Panc1 (cell line): Measurements from ENCODE around the gene TTLL5. TPM values are rescaled to one million over a fixed set of nuclear protein-coding genes. Genes with fewer than 3 reads are reported as not detected.

Experiments used
- ATAC-seq: fragments of 200-7000 bp; cut with Tn5 transposase; 2 replicates; pipeline ENCODE4 v1.9.1; 2020; ENCODE audit warnings: mild to moderate bottlenecking, moderate library complexity
- BruUV-seq: library from RNA; stranded (reverse); fragments of 400-500 nt; replicated peaks from 2 replicates; lab custom pipeline; 2021; lab: Mats Ljungman, UMichigan
- CTCF ChIA-PET: fragments of 300-600 bp; sonication (Branson Sonifier 250); formaldehyde crosslinking; loops from one replicate; lab custom pipeline; 2022; ENCODE audit warnings: antibody characterized with exemption; lab: Charles Lee
- POLR2A ChIA-PET: fragments of 300-600 bp; sonication (Branson Sonifier 250); formaldehyde crosslinking; loops from one replicate; lab custom pipeline; 2022; ENCODE audit warnings: antibody characterized with exemption; lab: Charles Lee
- DNase-seq: peaks from one replicate; pipeline ENCODE4 v3.0.0-alpha.2; 2010; ENCODE audit warnings: low read depth, low spot score
- H3K27ac ChIP-seq: 2 replicates; pipeline ENCODE4 v1.5.1; 2011; ENCODE audit warnings: mild to moderate bottlenecking, low read length, inconsistent platforms
- H3K27me3 ChIP-seq: fragments of 200-500 bp; sonication (Bioruptor generic); 2 replicates; pipeline ENCODE4 v1.6.0; 2014; ENCODE audit warnings: low read length, inconsistent platforms; ENCODE audit not compliant: control insufficient read depth, insufficient read depth
- H3K36me3 ChIP-seq: fragments of 200-500 bp; sonication (Bioruptor generic); 2 replicates; pipeline ENCODE4 v1.5.1; 2014; ENCODE audit warnings: inconsistent platforms, mild to moderate bottlenecking, low read length, moderate library complexity; ENCODE audit not compliant: control insufficient read depth, insufficient read depth
- H3K4me1 ChIP-seq: 2 replicates; pipeline ENCODE4 v1.5.1; 2011; ENCODE audit warnings: inconsistent platforms, mild to moderate bottlenecking, low read length, moderate library complexity; ENCODE audit not compliant: control insufficient read depth, insufficient read depth
- H3K4me3 ChIP-seq, 2 experiments: 2 replicates each; pipeline ENCODE4 v1.5.1; 2011 to 2012; ENCODE audit warnings: low read depth in 2 of 2, low read length in 2 of 2, mild to moderate bottlenecking in 2 of 2, inconsistent platforms in 1 of 2, moderate library complexity in 1 of 2
- H3K9me3 ChIP-seq: fragments of 200-500 bp; sonication (Bioruptor generic); 2 replicates; pipeline ENCODE4 v1.5.1; 2014; ENCODE audit warnings: low read depth, mild to moderate bottlenecking, inconsistent platforms, low read length, moderate library complexity; ENCODE audit not compliant: control insufficient read depth, insufficient read depth
- CTCF ChIP-seq: fragments of 450-650 bp; IDR thresholded peaks from 2 replicates; pipeline ENCODE4 v1.5.1; 2017; ENCODE audit warnings: mild to moderate bottlenecking
- POLR2AphosphoS5 ChIP-seq: IDR thresholded peaks from 2 replicates; pipeline ENCODE4 v1.6.1; 2012; ENCODE audit warnings: mild to moderate bottlenecking, low read depth, low read length, moderate library complexity
- SIN3A ChIP-seq: IDR thresholded peaks from 2 replicates; pipeline ENCODE4 v1.6.1; 2012; ENCODE audit warnings: low read depth, mild to moderate bottlenecking, low read length, moderate library complexity, borderline replicate concordance; ENCODE audit not compliant: insufficient read depth
- TCF7L2 ChIP-seq: IDR thresholded peaks from 2 replicates; pipeline ENCODE4 v1.6.1; 2011; ENCODE audit warnings: mild to moderate bottlenecking, low read depth, low read length, inconsistent platforms
- in situ Hi-C: cut with HindIII; loops from 2 replicates; pipeline ENCODE4 v1.10.0; 2016; ENCODE audit warnings: low sequenced_read_pairs, low pct_unique_long_range_greater_than_20kb
- intact Hi-C: fragments of 100-400 bp; cut with micrococcal nuclease; formaldehyde crosslinking; loops from one replicate; pipeline ENCODE4 v1.10.0; 2022; ENCODE audit not compliant: unreplicated experiment
- total RNA-seq: library from RNA; stranded (reverse); gene quantifications from one replicate; pipeline ENCODE4 v1.2.1, GENCODE V29; 2021; ENCODE audit not compliant: unreplicated experiment
- TF ChIP-seq, protein P1 (sequence below), 2 experiments: IDR thresholded peaks; 2 replicates each; pipeline ENCODE4 v1.6.1; 2011 to 2012; ENCODE audit warnings: low read depth in 2 of 2, control low read depth in 1 of 2, low read length in 1 of 2, mild to moderate bottlenecking in 1 of 2, moderate library complexity in 1 of 2; ENCODE audit not compliant: insufficient read depth in 1 of 2

TTLL5 gene
- total RNA-seq, 1 experiment from 2014 or later = 23.5 TPM

DNA sequence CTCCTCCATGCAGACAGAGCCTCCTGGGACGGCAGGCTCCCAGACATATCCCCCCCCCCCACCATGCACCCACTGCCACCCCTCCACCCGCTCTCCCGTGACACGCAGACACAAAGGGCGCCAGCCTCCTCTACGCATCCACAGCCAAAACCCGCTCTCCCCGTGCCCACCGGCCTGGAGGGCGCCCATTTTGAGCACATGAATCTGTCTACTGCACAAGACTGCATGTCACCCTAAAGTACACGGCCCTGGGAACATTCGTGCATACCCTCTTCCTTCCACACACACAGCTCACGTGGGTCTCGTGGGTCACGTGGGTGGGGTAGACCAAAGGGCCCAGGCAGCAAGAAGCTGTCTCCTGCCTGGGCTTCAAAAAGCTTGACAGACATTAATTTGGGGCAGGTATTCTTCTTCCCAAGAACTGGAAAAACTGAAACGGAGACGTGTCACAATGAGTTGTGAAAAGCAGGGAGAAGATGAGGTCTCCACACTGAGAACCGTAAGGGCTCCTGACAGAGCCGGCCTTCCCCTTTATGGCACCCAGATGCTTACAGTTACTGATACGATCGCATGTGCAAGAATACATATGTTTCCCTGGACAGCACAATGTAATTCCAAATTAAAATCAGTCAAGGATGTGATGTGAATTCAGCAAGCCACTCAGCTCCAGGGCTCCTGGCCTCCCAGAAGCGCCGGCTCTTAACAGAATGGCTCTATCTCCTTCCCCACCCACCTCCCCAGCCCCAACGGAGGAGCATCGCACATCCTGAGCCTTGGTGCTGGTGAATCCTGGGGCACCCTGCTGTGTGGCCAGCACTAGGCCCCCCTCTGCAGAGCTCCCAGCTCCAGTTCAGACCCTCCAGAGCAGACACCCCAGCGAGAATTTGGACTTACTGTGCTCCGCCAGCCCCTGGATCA, 318.9 kb downstream of the TTLL5 start:
- ChIA-PET POLR2A (interaction anchor here (0.6 kb wide), 1 partner anchor 95 kb away, joined by 9 read pairs; no protein-coding TSS in a partner anchor), CTCF (interaction anchor here (0.7 to 2.2 kb wide), 5 partner anchors 73 to 271 kb away, joined by 3 to 11 read pairs (median 8); no protein-coding TSS in a partner anchor)
- Histone ChIP-seq H3K9me3 (no peaks in the 10 kb centered on the region), H3K27me3 (no peaks in the 10 kb centered on the region), H3K27ac (no peak overlapping the region), H3K4me1 (peaks cover 10% of the 10 kb centered on the region), H3K4me3 (no peak overlapping the region), H3K36me3 (no peaks in the 10 kb centered on the region)
- intact Hi-C loops = loop anchor here (5.0 kb wide), 1 partner anchor 73 kb away; no protein-coding TSS in a partner anchor
- no peak for TF ChIP-seq TCF7L2
- no peak for TF ChIP-seq SIN3A
- TF ChIP-seq, protein P1, sequence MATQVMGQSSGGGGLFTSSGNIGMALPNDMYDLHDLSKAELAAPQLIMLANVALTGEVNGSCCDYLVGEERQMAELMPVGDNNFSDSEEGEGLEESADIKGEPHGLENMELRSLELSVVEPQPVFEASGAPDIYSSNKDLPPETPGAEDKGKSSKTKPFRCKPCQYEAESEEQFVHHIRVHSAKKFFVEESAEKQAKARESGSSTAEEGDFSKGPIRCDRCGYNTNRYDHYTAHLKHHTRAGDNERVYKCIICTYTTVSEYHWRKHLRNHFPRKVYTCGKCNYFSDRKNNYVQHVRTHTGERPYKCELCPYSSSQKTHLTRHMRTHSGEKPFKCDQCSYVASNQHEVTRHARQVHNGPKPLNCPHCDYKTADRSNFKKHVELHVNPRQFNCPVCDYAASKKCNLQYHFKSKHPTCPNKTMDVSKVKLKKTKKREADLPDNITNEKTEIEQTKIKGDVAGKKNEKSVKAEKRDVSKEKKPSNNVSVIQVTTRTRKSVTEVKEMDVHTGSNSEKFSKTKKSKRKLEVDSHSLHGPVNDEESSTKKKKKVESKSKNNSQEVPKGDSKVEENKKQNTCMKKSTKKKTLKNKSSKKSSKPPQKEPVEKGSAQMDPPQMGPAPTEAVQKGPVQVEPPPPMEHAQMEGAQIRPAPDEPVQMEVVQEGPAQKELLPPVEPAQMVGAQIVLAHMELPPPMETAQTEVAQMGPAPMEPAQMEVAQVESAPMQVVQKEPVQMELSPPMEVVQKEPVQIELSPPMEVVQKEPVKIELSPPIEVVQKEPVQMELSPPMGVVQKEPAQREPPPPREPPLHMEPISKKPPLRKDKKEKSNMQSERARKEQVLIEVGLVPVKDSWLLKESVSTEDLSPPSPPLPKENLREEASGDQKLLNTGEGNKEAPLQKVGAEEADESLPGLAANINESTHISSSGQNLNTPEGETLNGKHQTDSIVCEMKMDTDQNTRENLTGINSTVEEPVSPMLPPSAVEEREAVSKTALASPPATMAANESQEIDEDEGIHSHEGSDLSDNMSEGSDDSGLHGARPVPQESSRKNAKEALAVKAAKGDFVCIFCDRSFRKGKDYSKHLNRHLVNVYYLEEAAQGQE (IDR thresholded peaks at IDR 0.05; ENCODE audit: insufficient read depth in 1 of 2, low read depth in 2 of 2, low read length in 1 of 2) = no peak
- no peak for TF ChIP-seq POLR2AphosphoS5
- no peak for TF ChIP-seq CTCF
- no TSS peak for BruUV-seq
- in situ Hi-C loops = no loop called here
- DNase-seq (no peak), ATAC-seq (no peak)

DNA sequence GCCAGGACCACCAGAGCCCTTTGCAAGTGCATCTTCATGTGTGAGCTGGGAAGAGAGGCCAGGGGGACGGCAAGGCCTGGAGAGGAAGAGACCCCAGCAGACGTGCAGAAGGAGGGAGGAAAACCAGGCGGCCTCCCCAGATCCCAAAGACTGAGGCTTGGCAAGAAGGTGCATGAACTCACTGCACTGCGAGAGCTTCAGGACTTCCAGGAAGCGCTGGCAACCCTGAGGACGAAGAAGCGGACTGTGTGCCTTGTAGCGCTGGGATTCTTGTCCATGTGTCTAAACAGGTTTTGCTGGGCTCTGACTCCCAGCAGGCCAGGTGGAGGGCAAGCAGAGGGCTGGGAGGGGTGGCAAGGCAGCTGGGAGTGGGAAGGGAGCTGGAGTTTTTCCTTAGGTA, 319.8 kb downstream of the TTLL5 start:
- no peak overlapping the region for H3K4me3 ChIP-seq
- TF ChIP-seq SIN3A (no peak), POLR2AphosphoS5 (no peak), CTCF (no peak), TCF7L2 (no peak)
- TF ChIP-seq, protein P1 (IDR thresholded peaks at IDR 0.05; ENCODE audit: insufficient read depth in 1 of 2, low read depth in 2 of 2, low read length in 1 of 2) = no peak
- intact Hi-C loops (loop anchor here (5.0 kb wide), 1 partner anchor 74 kb away; no protein-coding TSS in a partner anchor), in situ Hi-C loops (no loop called here)
- BruUV-seq = no TSS peak
- POLR2A ChIA-PET = no interaction called here
- peaks cover 15% of the 10 kb centered on the region for H3K4me1 ChIP-seq
- CTCF ChIA-PET = interaction anchor here (1.6 to 2.7 kb wide), 2 partner anchors 74 to 271 kb away, joined by 4 to 54 read pairs; no protein-coding TSS in a partner anchor
- H3K27me3 ChIP-seq = no peaks in the 10 kb centered on the region
- ATAC-seq (no peak), DNase-seq (no peak)
- no peaks in the 10 kb centered on the region; the same call in 1 of the 2 replicates for H3K36me3 ChIP-seq
- H3K27ac ChIP-seq = peak overlapping the region; percentile 31; the same call in 1 of the 2 replicates
- H3K9me3 ChIP-seq = no peaks in the 10 kb centered on the region
